GM12801 (cell line): ENCODE data around the gene KIRREL3.

Experiments
- CTCF ChIP-seq: IDR thresholded peaks from one replicate; pipeline ENCODE4 v1.5.1; 2011; ENCODE audit warnings: control low read depth; ENCODE audit not compliant: insufficient read length; ENCODE audit errors: extremely low read depth

KIRREL3 gene

GRCh38 chr11:126527651-126528050 lies 472.9 kb downstream of the KIRREL3 start:
- no peak for TF ChIP-seq CTCF

- no peak for TF ChIP-seq CTCF
These were observed 474.1 kb downstream of the KIRREL3 start for GRCh38 chr11:126526471-126526870.

GRCh38 chr11:126525702-126526101 lies 474.9 kb downstream of the KIRREL3 start:
- no peak for TF ChIP-seq CTCF

GRCh38 chr11:126525216-126525615 lies 475.4 kb downstream of the KIRREL3 start:
- TF ChIP-seq CTCF: no peak

- TF ChIP-seq CTCF: no peak
These were observed 476.9 kb downstream of the KIRREL3 start for GRCh38 chr11:126523441-126524205.

- no peak for TF ChIP-seq CTCF
These were observed 478.0 kb downstream of the KIRREL3 start for GRCh38 chr11:126522606-126523005.

GRCh38 chr11:126522152-126522551 lies 478.4 kb downstream of the KIRREL3 start:
- no peak for TF ChIP-seq CTCF
